Measurements from ENCODE around the gene GALNS.

DNA sequence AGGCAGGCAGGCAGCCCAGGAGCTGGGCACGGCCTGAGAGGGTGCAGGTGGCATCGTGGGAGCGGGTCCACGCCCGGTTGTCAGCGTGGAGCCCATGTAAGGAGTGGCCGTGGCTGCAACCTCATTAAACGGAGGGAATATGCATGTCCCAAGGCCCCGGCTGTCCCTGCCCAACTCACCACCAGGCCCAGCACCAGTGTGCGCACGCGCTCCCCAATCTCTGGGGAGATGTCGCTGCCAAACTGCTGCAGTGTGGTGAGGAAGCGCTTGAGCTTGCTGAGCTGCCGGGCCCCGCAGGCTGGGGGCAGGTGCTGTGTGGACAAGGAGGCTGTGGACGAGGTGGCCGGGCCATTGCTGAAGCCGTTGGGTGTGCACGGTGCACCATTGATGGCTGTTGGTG lies 35.3 kb upstream of the GALNS start:
- TF ChIP-seq, protein P1, sequence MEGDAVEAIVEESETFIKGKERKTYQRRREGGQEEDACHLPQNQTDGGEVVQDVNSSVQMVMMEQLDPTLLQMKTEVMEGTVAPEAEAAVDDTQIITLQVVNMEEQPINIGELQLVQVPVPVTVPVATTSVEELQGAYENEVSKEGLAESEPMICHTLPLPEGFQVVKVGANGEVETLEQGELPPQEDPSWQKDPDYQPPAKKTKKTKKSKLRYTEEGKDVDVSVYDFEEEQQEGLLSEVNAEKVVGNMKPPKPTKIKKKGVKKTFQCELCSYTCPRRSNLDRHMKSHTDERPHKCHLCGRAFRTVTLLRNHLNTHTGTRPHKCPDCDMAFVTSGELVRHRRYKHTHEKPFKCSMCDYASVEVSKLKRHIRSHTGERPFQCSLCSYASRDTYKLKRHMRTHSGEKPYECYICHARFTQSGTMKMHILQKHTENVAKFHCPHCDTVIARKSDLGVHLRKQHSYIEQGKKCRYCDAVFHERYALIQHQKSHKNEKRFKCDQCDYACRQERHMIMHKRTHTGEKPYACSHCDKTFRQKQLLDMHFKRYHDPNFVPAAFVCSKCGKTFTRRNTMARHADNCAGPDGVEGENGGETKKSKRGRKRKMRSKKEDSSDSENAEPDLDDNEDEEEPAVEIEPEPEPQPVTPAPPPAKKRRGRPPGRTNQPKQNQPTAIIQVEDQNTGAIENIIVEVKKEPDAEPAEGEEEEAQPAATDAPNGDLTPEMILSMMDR (conservative IDR thresholded peaks at IDR 0.05; ENCODE audit: low read depth in 2 of 2) = no peak
- no peak for TF ChIP-seq POLR2AphosphoS5 (IDR thresholded peaks at IDR 0.05; ENCODE audit: low read depth)
- TF ChIP-seq STAT1 (IDR thresholded peaks at IDR 0.05; ENCODE audit: unreplicated experiment) = no peak

All from GM23338 (cell line).